ENCODE data around the gene OTOP2.

OTOP2 gene

GRCh38 chr17:74924250-74924948, at the start of gene OTOP2:
OTOP2 (plus strand) TSS chr17:74924273; CDS start chr17:74924633, 360 bp downstream.
- DNase-seq (ENCODE audit: low read depth in 2 of 2) = no peak

GRCh38 chr17:74874615-74875037, 49.4 kb upstream of the OTOP2 start:
- no peak for DNase-seq (ENCODE audit: low read depth in 2 of 2)

DNA sequence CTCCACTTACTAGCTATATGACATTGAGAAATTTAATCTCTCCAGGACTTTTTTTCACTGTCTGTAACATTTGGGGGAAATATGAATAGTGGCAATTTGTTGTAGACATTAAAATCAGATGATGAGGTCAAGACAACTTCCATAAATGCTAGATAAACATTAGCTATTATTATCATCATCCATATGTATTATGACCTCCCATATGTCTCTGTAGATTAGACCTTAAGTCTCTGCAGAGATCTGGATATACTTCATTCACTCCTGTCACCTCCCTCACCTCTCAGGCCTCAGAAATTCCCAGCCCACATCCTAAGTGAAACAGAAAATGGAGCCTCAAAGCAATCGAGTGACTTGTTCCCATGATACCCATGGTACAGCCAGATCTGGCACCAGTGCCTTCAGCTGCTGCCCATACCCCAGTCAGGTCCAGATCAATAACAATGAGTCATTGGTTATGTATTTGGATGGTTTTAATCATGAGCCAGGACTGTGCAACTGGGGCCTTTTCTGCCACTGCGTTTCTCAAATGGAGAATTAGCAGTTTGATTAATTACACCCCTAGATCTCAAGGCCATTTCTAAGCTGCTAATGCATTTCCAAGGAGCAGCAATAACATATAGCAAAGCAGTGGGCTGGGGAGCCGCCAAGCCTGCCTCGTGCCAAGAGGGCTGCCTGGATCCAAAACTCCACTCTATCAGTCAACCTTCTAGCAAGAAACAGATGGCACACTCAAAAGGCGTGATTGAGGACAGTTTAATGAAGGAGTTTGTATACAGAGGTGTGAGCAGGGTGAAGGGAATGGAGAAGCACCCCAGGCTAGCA, 48.7 kb upstream of the OTOP2 start:
- DNase-seq (ENCODE audit: low read depth in 2 of 2) = no peak

DNA sequence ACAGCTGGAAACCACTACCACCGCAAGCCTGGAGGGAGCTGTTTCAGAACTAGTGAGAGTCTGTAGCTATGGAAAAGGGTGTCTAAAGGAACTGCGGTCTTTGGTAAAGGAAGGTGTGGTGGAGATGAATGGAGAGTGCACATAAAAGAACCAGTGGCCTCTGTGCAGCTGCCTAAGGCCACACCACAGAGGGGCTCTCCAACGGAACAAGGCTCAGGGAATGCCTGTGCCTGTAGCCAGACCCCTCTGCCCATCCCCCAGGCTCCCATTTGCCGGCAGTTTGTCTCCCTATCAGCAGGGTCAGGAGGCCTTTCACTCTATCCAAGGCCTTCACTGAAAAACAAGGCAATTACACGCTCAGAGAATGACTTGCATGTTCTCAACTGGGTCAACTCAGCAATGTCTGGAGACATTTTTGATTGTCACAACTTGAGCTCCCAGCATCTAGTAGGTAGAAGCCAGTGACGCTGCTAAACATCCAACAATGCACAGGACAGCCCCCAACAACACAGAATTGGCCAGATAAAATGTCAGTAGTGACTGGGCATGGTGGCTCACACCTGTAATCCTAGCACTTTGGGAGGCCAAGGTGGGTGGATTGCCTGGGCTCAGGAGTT, 48.0 kb upstream of the OTOP2 start:
- DNase-seq (ENCODE audit: low read depth in 2 of 2) = no peak

DNA sequence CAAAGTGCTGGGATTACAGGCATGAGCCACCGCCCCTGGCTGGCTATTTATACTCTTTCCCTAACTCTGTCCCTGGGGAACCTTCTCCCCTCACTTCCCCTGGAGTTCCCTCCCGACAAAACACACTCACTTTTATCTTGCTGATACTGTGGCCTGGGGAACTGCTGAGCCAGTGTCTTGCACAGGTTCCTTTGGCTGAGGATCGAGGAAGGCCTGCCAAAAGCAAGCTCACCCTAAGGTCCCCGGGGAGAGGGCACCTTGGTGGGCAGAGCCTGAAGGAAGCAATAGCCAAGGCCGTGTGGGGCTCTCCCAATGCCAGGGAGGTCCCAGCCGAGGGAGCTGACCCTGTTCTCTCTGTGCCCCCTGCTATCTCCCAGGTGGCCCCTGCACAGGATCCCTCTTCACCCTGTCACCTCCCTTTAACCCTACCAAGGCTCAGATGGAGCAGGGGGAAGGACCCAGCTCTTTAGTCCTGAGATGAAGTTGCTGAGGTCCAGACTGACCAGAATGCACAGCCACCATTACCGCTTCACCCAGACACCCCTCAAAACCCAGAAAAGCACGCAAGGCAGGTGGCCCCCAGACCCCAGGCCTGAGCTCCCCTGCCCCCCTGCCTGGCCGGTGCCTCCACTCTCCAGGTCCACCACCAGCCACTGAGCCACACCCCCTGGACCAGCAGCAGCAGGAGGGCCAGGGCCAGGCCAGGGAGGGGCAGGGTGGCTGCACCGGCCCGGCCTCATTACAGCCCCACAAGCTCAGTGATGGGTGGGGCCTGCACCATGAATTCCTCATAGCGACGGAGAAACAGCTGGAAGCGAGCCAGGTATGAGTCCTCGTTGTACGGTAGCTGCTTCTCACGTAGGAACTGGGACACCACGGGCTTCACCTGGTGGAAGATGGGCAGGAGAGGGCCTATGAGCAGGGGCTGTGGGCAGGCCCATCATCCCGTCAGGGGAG, 46.2 kb upstream of the OTOP2 start:
- DNase-seq (ENCODE audit: low read depth in 2 of 2) = no peak

DNA sequence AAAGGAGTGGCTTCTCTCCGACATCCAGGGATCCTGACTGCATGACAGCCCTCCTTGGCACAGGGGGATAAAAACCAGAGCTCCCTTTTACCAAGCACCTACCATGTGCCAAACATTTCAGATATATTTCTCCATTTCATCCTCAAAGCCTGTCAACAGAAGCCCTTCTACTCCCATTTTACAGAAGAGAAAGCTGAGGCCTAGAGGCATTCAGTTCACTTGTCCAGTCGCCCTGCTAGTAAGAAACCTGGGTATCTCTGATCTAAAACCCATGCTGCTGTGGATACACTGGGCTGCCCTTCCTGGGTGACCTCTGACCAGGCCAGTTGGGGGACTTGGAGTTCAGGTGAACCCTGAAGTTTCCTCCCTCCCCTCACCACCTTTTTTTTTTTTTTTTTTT, 45.4 kb upstream of the OTOP2 start:
- DNase-seq (ENCODE audit: low read depth in 2 of 2) = no peak

- DNase-seq (ENCODE audit: low read depth in 2 of 2) = no peak
Measured at GRCh38 chr17:74879308-74879707, 44.8 kb upstream of the OTOP2 start.

DNA sequence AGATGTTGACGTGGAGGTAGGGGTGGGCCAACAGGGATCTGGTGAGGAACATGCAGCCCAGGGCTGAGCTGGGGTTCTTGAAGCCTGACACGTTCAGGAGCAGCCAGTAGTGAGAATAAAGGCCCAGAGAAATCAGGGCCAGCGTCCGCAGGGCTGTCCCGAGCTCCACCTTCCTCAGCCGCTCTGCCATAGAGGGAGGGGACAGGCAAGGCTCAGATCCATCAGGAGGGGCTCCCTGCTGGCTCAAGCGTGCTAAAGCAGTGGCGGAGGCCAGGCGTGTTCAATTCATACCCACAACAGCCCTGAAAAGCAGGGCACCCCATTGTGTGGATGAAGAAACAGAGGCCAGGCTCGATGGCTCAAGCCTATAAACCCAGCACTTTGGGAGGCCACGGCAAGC, 43.0 kb upstream of the OTOP2 start:
- DNase-seq (ENCODE audit: low read depth in 2 of 2) = no peak

GRCh38 chr17:74882517-74883240, 41.4 kb upstream of the OTOP2 start:
- no peak for DNase-seq (ENCODE audit: low read depth in 2 of 2)

DNA sequence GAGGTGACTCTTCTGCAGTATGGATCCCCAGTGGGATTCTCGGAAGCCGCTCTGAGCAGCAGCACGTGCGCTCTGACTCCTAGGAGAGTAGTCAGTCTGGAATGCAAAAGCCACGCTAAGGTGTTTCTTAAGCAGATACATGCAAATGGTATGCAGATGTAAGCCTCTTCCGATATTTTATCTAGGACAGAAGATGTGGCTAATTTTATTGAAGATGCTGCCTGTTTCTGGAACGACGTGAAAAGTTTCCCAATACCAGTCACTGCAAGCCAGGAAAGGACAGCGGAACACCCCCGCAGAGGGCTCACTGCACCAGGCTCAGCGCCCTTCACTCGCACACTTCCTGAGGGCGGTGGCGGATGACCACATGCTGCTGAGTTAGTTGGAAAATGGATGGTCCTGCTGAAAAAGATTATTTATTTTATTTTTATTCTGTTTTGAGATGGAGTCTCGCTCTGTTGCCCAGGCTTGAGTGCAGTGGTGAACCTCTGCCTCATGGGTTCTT, 40.8 kb upstream of the OTOP2 start:
- no peak for DNase-seq (ENCODE audit: low read depth in 2 of 2)

DNA sequence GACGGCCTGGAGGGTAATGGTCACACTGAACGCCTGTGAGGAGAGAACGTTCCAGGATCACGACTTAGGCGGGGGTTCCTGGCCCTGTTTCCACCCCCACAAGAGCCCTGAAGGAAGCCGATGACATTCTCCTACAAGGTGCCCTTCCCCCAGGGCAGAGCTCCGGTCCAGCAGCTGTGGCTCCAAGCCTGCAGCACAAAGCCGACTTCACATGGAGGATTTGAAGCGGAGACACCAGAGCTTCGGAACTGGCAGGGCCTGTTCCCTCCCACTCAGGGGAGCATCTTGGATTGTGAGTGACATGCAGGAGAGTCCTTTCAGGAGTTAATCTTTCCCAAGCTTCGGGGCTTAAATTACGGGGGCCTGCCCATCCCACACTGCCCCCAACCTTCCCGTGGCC, 35.6 kb upstream of the OTOP2 start:
- no peak for DNase-seq (ENCODE audit: low read depth in 2 of 2)

DNA sequence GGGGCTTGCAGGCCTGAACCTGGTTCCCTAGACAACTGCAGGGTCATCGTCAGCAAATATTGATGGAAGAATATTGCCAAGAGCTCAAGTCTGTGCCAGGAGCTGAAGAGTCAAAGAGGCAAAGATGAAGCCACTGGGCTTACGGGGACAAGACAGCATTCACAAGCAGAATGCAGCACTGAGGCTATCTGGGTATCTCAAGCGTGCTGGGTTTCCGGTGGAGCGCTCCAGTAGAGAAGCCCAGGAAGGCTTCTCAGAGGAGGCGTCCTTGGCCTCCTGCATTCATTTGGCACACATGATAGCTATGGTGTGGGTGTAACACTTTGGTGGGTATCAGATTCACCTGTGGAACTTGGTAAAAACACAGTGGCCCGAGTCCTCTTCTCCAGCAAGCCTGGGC, 33.5 kb upstream of the OTOP2 start:
- DNase-seq (ENCODE audit: low read depth in 2 of 2) = no peak

DNA sequence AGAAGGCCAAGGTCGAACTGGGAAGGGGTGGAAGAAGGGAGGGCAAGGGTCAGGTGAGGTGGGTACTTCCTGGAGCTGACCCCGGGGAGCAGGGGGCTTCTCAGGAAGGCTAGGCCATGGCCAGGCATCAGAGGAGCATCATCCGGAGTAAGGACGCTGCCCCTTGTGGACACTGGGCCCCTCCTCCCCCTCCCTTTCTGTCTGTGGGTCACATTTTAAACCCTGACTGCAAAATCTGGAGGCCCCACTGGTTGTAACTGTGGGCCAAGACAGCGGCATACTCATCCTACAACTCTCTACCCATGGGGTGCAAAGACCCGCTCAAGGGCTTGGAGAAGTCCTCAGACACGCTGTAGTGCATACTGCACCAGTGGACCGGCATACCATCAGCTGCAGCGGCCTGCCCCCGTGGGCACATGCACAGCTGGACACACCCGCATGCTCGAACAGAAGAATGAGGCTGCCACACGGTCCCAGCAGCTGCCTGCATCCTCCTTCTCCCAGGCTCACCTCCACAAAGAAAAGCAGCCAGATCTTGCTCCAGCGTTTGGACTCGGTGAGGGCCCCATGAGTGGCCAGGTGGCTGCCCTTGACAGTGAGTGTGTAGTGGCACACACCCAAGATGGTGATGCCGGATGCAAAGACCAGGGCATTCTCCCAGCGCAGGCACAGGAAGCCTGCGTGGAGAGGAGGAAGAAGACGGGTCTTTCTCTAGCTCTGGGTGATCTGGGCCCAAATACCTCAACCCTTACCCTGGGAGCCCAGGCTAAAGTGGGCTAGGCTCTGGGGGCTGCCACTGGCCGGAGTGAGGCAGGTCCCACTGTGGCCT, 31.8 kb upstream of the OTOP2 start:
- DNase-seq (ENCODE audit: low read depth in 2 of 2) = no peak

- no peak for DNase-seq (ENCODE audit: low read depth in 2 of 2)
Measured at GRCh38 chr17:74892974-74893911, 30.8 kb upstream of the OTOP2 start, which contains the start of gene FADS6. FADS6 (minus strand) TSS chr17:74893633; CDS start chr17:74893595, 38 bp downstream.

- no peak for DNase-seq (ENCODE audit: low read depth in 2 of 2)
Measured at GRCh38 chr17:74893936-74894671, 30.0 kb upstream of the OTOP2 start.

- DNase-seq (ENCODE audit: low read depth in 2 of 2) = no peak
Measured at GRCh38 chr17:74898376-74898946, 25.6 kb upstream of the OTOP2 start.

GRCh38 chr17:74900208-74900607, 23.9 kb upstream of the OTOP2 start:
- no peak for DNase-seq (ENCODE audit: low read depth in 2 of 2)
